ENCODE results near the gene UGCG.
"Not testable (repeated sequence)": the region's sequence is repeated elsewhere in the genome, so short reads cannot be mapped to it uniquely, and the experiment has no call there.

UGCG gene

GRCh38 chr9:111902391-111903139 is 6.0 kb downstream of the UGCG start:
- no peak for TF ChIP-seq CTCF (IDR thresholded peaks at IDR 0.05; ENCODE audit: low read depth, low read length)
- no peaks in the 10 kb centered on the region for H3K9me3 ChIP-seq
- DNase-seq: no peak
- H3K4me3 ChIP-seq (ENCODE audit: low read depth, low read length): no peak overlapping the region
- peaks cover 12% of the 10 kb centered on the region for H3K4me1 ChIP-seq
- peaks cover 3% of the 10 kb centered on the region; the same call in 1 of the 2 replicates for H3K36me3 ChIP-seq
- H3K27me3 ChIP-seq: no peaks in the 10 kb centered on the region

GRCh38 chr9:111903535-111903934 is 6.9 kb downstream of the UGCG start:
- H3K36me3 ChIP-seq; H3K4me1 ChIP-seq; H3K4me3 ChIP-seq (ENCODE audit: low read depth, low read length); DNase-seq; H3K9me3 ChIP-seq; H3K27me3 ChIP-seq: not testable (repeated sequence)

- Histone ChIP-seq H3K27me3 (no peaks in the 10 kb centered on the region), H3K4me3 (ENCODE audit: low read depth, low read length) (no peak overlapping the region), H3K36me3 (peaks cover 3% of the 10 kb centered on the region; the same call in 1 of the 2 replicates), H3K9me3 (no peaks in the 10 kb centered on the region), H3K4me1 (peaks cover 9% of the 10 kb centered on the region; the same call in 1 of the 2 replicates)
- no peak for DNase-seq
- no peak for TF ChIP-seq CTCF (IDR thresholded peaks at IDR 0.05; ENCODE audit: low read depth, low read length)
These were observed 7.4 kb downstream of the UGCG start for GRCh38 chr9:111904026-111904425.

- DNase-seq: no peak
- H3K4me3 ChIP-seq (ENCODE audit: low read depth, low read length): no peak overlapping the region
- H3K36me3 ChIP-seq: peaks cover 3% of the 10 kb centered on the region; the same call in 1 of the 2 replicates
- H3K4me1 ChIP-seq: peaks cover 9% of the 10 kb centered on the region; the same call in 1 of the 2 replicates
- no peaks in the 10 kb centered on the region for H3K27me3 ChIP-seq
- H3K9me3 ChIP-seq: no peaks in the 10 kb centered on the region
- no peak for TF ChIP-seq CTCF (IDR thresholded peaks at IDR 0.05; ENCODE audit: low read depth, low read length)
These were observed 8.3 kb downstream of the UGCG start for GRCh38 chr9:111904891-111905291.

GRCh38 chr9:111907147-111907546 is 10.5 kb downstream of the UGCG start:
- Histone ChIP-seq H3K4me3 (ENCODE audit: low read depth, low read length) (no peak overlapping the region), H3K9me3 (no peaks in the 10 kb centered on the region), H3K4me1 (peaks cover 7% of the 10 kb centered on the region; the same call in 1 of the 2 replicates), H3K36me3 (peaks cover 3% of the 10 kb centered on the region; the same call in 1 of the 2 replicates), H3K27me3 (no peaks in the 10 kb centered on the region)
- TF ChIP-seq CTCF (IDR thresholded peaks at IDR 0.05; ENCODE audit: low read depth, low read length): no peak
- DNase-seq: no peak

- no peak for TF ChIP-seq CTCF (IDR thresholded peaks at IDR 0.05; ENCODE audit: low read depth, low read length)
- no peak for DNase-seq
- peaks cover 3% of the 10 kb centered on the region; the same call in 1 of the 2 replicates for H3K4me1 ChIP-seq
- H3K4me3 ChIP-seq (ENCODE audit: low read depth, low read length): no peak overlapping the region
- peaks cover 3% of the 10 kb centered on the region; the same call in 1 of the 2 replicates for H3K36me3 ChIP-seq
- H3K9me3 ChIP-seq: no peaks in the 10 kb centered on the region
- H3K27me3 ChIP-seq: no peaks in the 10 kb centered on the region
These were observed 12.8 kb downstream of the UGCG start for GRCh38 chr9:111909444-111909843.
